CD4-positive, alpha-beta T cell (primary cell): ENCODE results near the gene PTPRN2. TPM values are rescaled to one million over a fixed set of nuclear protein-coding genes. Genes with fewer than 3 reads are reported as not detected.

Source experiments
- ATAC-seq: fragments of 200-7000 bp; cut with Tn5 transposase; one replicate; pipeline ENCODE4 v1.10.0; 2022; ENCODE audit warnings: mild to moderate bottlenecking; ENCODE audit not compliant: poor library complexity
- CTCF ChIA-PET: fragments of 350-600 bp; sonication (Branson Sonifier 250); formaldehyde crosslinking; loops from one replicate; lab custom pipeline; 2021; ENCODE audit warnings: antibody characterized with exemption, inconsistent platforms; lab: Charles Lee
- POLR2A ChIA-PET: fragments of 350-600 bp; sonication (Branson Sonifier 250); formaldehyde crosslinking; loops from one replicate; lab custom pipeline; 2021; ENCODE audit warnings: antibody characterized with exemption, inconsistent platforms; lab: Charles Lee
- DNase-seq, 14 experiments: peaks; one replicate each; pipeline ENCODE4 v3.0.0-alpha.2; 2013 to 2020; ENCODE audit warnings: mixed read lengths in 2 of 14
- H3K27ac ChIP-seq, 2 donors: one replicate each; pipeline versions ENCODE4 v1.5.1 to v1.7.0; 2013; ENCODE audit warnings: low read length in 2 of 2, low read depth in 1 of 2, mild to moderate bottlenecking in 1 of 2
- H3K27me3 ChIP-seq, 2 experiments: 1 replicate in 1 of 2; 2 replicates in 1 of 2; pipeline versions ENCODE4 v1.6.1 to v1.7.0; 2013; ENCODE audit warnings: low read length in 2 of 2, control low read depth in 1 of 2, mild to moderate bottlenecking in 1 of 2, moderate library complexity in 1 of 2; ENCODE audit not compliant: insufficient read depth in 2 of 2, control insufficient read depth in 1 of 2
- H3K36me3 ChIP-seq: one replicate; pipeline ENCODE4 v1.6.1; 2013; ENCODE audit warnings: low read length, control low read depth; ENCODE audit not compliant: insufficient read depth
- H3K4me1 ChIP-seq: one replicate; pipeline ENCODE4 v1.6.1; 2013; ENCODE audit warnings: low read length, control low read depth; ENCODE audit not compliant: insufficient read depth
- H3K4me3 ChIP-seq: one replicate; pipeline ENCODE4 v1.5.1; 2013; ENCODE audit warnings: mild to moderate bottlenecking, low read length, moderate library complexity
- H3K9me3 ChIP-seq, 2 experiments: 1 replicate in 1 of 2; 2 replicates in 1 of 2; pipeline versions ENCODE4 v1.6.1 to v1.7.0; 2013; ENCODE audit warnings: low read length in 2 of 2, mild to moderate bottlenecking in 2 of 2, control low read depth in 1 of 2, moderate library complexity in 1 of 2; ENCODE audit not compliant: control insufficient read depth in 1 of 2, insufficient read depth in 1 of 2
- H3K27ac Mint-ChIP-seq: one replicate; pipeline ENCODE4 v1.8.0; 2020; ENCODE audit warnings: mixed read lengths
- H3K27me3 Mint-ChIP-seq: one replicate; pipeline ENCODE4 v1.8.0; 2021; ENCODE audit warnings: mixed read lengths
- H3K36me3 Mint-ChIP-seq: one replicate; pipeline ENCODE4 v1.8.0; 2021; ENCODE audit warnings: low read depth, mixed read lengths
- H3K4me1 Mint-ChIP-seq: one replicate; pipeline ENCODE4 v1.8.0; 2021; ENCODE audit warnings: low read depth, mixed read lengths
- H3K4me3 Mint-ChIP-seq: one replicate; pipeline ENCODE4 v1.8.0; 2020; ENCODE audit warnings: mild to moderate bottlenecking, mixed read lengths
- H3K9me3 Mint-ChIP-seq: one replicate; pipeline ENCODE4 v1.8.0; 2020; ENCODE audit warnings: mixed read lengths
- intact Hi-C, 2 experiments: fragments of 100-400 bp; cut with DNase I in 1 of 2; cut with micrococcal nuclease in 1 of 2; formaldehyde crosslinking; loops; one replicate each; pipeline versions ENCODE4 v1.15.1 to v1.9.0; 2023 to 2025; cut with DNase I, micrococcal nuclease
- total RNA-seq, 174 experiments: library from RNA in 2 of 174; stranded (reverse) in 2 of 174; gene quantifications; one replicate each; pipeline ENCODE4 v1.2.3 and lab custom pipeline; 2021 to 2026
- TF ChIP-seq, protein P1 (sequence below): fragments of 200-600 bp; IDR thresholded peaks from one replicate; pipeline ENCODE4 v1.8.0; 2022; ENCODE audit warnings: antibody characterized with exemption, mild to moderate bottlenecking

The PTPRN2 gene
- total RNA-seq, 2 experiments from 2014 or later = 0.34 to 0.44 TPM

DNA sequence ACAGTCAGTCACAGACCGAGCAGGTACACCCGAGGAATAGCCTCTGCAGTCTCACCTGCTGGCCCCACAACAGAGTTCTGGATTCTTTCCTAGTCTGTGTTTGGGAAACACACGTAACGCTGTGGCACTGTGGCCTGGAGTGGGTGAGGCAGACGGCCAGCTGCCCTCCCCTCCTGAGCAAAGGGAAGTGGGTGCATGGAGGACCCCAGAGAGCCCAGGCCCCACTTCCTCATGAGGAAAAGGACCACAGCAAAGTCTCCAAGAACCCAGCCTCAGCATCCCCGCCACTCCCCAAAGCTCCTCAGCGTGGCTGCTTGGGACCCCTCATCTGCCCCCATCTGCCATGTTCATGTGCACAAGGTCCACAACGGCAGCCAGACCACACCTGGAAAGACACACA is 530.2 kb downstream of the PTPRN2 start:
- H3K9me3 ChIP-seq = peaks cover 0 to 51% of the 10 kb centered on the region in 2 experiments
- TF ChIP-seq, protein P1, sequence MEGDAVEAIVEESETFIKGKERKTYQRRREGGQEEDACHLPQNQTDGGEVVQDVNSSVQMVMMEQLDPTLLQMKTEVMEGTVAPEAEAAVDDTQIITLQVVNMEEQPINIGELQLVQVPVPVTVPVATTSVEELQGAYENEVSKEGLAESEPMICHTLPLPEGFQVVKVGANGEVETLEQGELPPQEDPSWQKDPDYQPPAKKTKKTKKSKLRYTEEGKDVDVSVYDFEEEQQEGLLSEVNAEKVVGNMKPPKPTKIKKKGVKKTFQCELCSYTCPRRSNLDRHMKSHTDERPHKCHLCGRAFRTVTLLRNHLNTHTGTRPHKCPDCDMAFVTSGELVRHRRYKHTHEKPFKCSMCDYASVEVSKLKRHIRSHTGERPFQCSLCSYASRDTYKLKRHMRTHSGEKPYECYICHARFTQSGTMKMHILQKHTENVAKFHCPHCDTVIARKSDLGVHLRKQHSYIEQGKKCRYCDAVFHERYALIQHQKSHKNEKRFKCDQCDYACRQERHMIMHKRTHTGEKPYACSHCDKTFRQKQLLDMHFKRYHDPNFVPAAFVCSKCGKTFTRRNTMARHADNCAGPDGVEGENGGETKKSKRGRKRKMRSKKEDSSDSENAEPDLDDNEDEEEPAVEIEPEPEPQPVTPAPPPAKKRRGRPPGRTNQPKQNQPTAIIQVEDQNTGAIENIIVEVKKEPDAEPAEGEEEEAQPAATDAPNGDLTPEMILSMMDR = no peak
- ATAC-seq = no peak
- no peaks in the 10 kb centered on the region for H3K4me1 ChIP-seq
- H3K4me3 ChIP-seq = no peak overlapping the region
- no peak overlapping the region for H3K27ac ChIP-seq
- no peaks in the 10 kb centered on the region for H3K27me3 Mint-ChIP-seq
- DNase-seq = no peak
- H3K27me3 ChIP-seq = no peaks in the 10 kb centered on the region
- intact Hi-C loops = no loop called here
- H3K36me3 ChIP-seq = no peaks in the 10 kb centered on the region
- POLR2A ChIA-PET = no interaction called here
- H3K9me3 Mint-ChIP-seq = no peaks in the 10 kb centered on the region
- H3K4me3 Mint-ChIP-seq = no peak overlapping the region
- H3K4me1 Mint-ChIP-seq = no peaks in the 10 kb centered on the region
- no peak overlapping the region for H3K27ac Mint-ChIP-seq
- CTCF ChIA-PET = no interaction called here
- no peaks in the 10 kb centered on the region for H3K36me3 Mint-ChIP-seq

DNA sequence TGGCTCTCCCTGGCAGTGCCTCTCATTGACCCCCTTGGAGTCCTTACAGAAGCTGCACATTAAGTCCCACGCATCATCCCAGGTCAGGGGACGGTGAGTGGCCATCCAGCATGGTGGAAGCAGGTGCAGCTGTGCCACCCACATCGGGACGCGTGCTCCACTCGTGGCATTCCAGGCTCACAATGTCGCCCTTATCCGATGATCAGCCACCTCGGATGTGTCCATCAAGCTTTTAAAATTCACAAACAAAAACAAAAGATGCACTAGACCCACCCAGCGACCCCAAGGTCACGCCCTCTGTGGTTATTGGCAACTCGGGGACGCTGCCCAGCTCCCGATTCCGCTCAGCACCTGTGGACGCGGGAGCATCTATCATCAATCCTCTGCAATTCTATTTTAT is 530.9 kb downstream of the PTPRN2 start:
- H3K27me3 Mint-ChIP-seq = no peaks in the 10 kb centered on the region
- no peak for ATAC-seq

DNA sequence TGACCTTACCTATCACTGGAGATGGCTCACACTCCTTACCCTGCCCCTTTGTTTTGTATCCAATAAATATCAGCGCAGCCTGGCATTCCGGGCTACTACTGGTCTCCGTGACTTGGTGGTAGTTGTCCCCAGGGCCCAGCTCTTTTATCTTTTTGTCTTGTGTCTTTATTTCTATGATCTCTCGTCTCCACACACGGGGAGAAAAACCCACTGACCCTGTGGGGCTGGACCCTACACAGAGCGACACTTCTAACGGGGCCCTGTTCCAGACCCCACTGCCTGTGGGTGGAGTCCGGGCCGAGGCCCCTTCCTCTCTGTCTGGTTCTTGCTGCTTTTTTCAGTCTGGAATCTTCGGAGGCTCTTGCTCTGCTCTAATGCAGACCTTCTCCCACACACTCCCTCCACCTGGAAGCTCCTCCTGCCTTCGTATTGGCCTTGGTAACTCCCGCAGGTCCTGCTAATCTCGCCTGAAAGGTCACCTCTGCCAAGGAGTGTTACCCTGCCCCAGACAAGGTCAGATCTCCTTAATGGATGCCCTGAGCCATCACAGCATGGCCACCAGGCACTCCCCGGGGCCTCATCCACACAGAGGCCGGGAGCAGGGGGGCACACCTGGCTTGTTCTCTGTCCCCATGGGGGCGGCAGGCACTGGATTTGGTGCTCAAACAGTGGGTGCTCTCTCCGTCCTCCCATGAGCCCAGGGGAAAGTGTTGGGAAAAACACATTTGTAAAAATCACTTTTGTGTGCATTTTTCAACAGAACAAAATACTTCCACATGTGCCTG is 531.7 kb downstream of the PTPRN2 start:
- Mint-ChIP-seq H3K36me3 (no peaks in the 10 kb centered on the region), H3K9me3 (no peaks in the 10 kb centered on the region), H3K4me3 (no peak overlapping the region), H3K27me3 (no peaks in the 10 kb centered on the region), H3K27ac (no peak overlapping the region), H3K4me1 (no peaks in the 10 kb centered on the region)
- Histone ChIP-seq H3K4me3 (no peak overlapping the region), H3K27ac (no peak overlapping the region), H3K4me1 (no peaks in the 10 kb centered on the region), H3K27me3 (no peaks in the 10 kb centered on the region), H3K36me3 (no peaks in the 10 kb centered on the region), H3K9me3 (peaks cover 0 to 39% of the 10 kb centered on the region in 2 experiments)
- no peak for ATAC-seq
- DNase-seq = no peak
- TF ChIP-seq, protein P1 = no peak
- CTCF ChIA-PET = no interaction called here
- POLR2A ChIA-PET = no interaction called here
- intact Hi-C loops = no loop called here

More for the DNA sequence above, 530.9 kb downstream of the PTPRN2 start:
- Histone ChIP-seq H3K36me3 (no peaks in the 10 kb centered on the region), H3K9me3 (peaks cover 0 to 47% of the 10 kb centered on the region in 2 experiments), H3K4me3 (no peak overlapping the region), H3K27me3 (no peaks in the 10 kb centered on the region), H3K4me1 (no peaks in the 10 kb centered on the region), H3K27ac (no peak overlapping the region)
- TF ChIP-seq, protein P1 = no peak
- no peak for DNase-seq
- intact Hi-C loops = no loop called here
- Mint-ChIP-seq H3K27ac (no peak overlapping the region), H3K9me3 (no peaks in the 10 kb centered on the region), H3K4me1 (no peaks in the 10 kb centered on the region), H3K36me3 (no peaks in the 10 kb centered on the region), H3K4me3 (no peak overlapping the region)
- ChIA-PET CTCF (no interaction called here), POLR2A (no interaction called here)
